Glomerular endothelial cell (primary cell): Measurements from ENCODE around the gene PRDM4. TPM values are rescaled to one million over a fixed set of nuclear protein-coding genes. Genes with fewer than 3 reads are reported as not detected.
"Not testable (repeated sequence)": the region's sequence is repeated elsewhere in the genome, so short reads cannot be mapped to it uniquely, and the experiment has no call there.

Experiments
- DNase-seq: peaks from one replicate; pipeline ENCODE4 v3.0.0-alpha.2; 2011; ENCODE audit warnings: low read depth, low spot score; ENCODE audit errors: extremely low read depth
- total RNA-seq: library from RNA; depleted of rRNA; stranded (reverse); fragments of >200 nt; gene quantifications from 2 replicates; pipeline ENCODE4 v1.2.3, GENCODE V29; 2015

PRDM4 gene
- total RNA-seq, 1 donor from 2014 or later: 27.7 TPM

DNA sequence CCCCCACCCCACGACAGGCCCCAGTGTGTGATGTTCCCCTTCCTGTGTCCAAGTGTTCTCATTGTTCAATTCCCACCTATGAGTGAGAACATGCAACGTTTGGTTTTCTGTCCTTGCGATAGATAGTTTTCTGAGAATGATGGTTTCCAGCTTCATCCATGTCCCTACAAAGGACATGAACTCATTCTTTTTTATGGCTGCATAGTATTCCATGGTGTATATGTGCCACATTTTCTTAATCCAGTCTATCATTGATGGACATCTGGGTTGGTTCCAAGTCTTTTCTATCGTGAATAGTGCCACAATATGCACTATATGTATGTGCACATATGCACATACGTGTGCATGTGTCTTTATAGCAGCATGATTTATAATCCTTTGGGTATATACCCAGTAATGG lies 55.4 kb downstream of the PRDM4 start:
- not testable (repeated sequence) for DNase-seq

DNA sequence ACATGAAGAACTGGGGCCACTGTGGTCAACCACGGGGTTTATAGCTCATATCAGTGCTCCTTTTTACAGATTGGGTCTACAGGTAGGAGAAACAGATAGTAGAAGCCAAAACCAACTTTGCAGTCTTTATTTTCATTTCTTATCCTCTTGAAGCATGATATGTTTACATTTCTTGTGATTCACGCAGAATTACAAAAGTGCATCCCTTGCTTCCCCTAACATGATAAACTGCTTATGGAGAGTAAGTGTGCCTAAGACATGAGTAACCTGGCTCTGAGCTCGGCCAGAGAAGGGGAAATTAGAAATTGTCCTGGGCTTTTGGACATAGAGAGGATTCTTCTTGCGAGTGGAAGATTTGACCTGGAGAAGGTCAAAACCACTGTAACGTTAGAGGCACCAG lies 56.9 kb downstream of the PRDM4 start:
- DNase-seq: no peak

- no peak for DNase-seq
Measured at GRCh38 chr12:107702106-107702505, 58.8 kb downstream of the PRDM4 start.

- DNase-seq: not testable (repeated sequence)
Measured at GRCh38 chr12:107695772-107696171, 65.2 kb downstream of the PRDM4 start.

DNA sequence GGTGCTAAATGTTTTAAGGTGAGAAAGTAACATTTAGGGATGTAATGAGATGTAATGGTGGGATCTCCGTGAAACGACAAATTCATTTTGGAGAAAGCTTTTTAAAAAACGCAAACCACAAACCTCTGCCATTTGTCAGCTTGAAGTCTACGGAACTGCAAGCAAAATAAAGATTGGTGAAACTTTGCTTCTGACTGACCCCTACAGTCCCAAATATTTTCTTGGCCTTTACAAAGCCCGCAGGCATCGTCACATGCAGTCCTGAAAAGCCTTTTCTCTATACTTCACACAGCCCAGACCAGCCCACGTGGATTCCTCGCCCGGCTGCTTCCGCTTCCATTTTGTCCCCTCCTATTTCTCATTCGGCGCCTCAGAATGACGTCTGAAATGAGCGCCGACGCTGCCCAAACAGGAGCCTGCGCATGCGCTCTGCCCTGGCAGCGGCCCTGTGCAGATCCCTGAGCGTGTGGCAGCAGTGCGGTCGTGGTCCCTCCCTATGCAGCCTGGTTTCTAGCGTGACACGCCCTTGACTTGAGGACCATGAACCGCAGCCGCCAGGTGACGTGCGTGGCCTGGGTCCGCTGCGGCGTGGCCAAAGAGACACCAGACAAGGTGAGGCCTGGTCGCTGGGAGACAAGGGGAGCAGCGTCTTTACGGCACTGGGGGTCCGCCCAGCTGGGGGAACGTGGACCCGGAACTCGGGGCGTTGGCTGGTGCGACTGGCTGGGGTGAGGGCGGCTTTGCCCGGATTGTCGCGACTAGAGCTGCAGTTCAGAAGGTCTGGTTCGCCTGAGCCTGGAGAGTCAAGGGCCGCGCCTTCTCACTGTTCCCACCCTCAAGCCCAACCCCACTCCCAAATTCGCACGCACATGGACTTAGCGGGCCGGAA lies 75.3 kb downstream of the PRDM4 start, which contains the start of gene PWP1:
PWP1 (plus strand) TSS at position 440 of the 889 bp plus-strand sequence; CDS start at position 541, 101 bp downstream.
- DNase-seq: peak; percentile 79

GRCh38 chr12:107684990-107685359 lies 76.0 kb downstream of the PRDM4 start:
- no peak for DNase-seq

DNA sequence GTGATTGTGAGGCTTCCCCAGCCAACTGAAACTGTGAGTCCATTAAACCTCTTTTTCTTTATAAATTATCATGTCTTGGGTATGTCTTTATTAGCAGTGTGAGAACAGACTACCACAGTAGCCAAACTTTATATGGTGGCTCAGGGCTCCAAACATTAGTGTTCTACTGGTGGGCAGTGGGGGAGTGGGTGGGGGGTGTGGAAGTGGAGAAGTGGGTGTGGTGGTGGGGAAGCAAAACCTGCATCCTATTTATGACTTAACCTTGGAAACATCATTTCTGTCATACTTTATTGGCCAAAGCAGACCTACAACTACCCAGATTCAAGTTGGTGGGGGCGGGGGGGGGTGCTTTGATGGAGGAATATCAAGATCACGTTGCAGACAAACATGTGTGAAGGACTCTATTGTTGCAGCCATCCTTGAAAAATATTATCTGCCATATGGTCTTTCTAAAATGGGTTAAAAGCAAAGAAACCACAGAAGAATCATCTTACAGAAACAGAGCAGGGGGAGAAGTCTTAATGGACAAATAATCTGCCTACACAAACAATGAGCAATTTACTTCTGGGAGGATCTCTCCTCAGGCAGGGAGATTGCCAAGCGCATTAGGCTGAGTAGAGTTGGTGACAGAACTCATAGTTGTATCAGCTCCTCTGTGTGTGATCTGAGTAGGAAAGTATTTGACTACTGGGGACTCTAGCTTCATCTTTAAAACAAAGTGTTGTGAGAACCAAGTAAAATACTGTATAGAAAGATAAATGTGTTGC lies 76.7 kb downstream of the PRDM4 start:
- DNase-seq: no peak

Other genes starting within 250 kb of the PRDM4 start
- 112 and 126 TPM in 2 replicates for gene PWP1, start 75.3 kb downstream of the PRDM4 start, total RNA-seq
- gene ASCL4, start 13.6 kb upstream of the PRDM4 start, total RNA-seq: not detected in 2 replicates